NCI-H446 treated with DMSO at 0.1 percent for 48 hours (cell line): ENCODE results near the gene CCM2.

ENCODE experiments used
- DNase-seq: peaks from one replicate; lab custom pipeline; 2025; lab: John Stamatoyannopoulos, UW

Gene CCM2

GRCh38 chr7:45123913-45124710 is 124.1 kb downstream of the CCM2 start:
- no peak for DNase-seq

GRCh38 chr7:45125193-45125904 is 125.3 kb downstream of the CCM2 start:
- DNase-seq: no peak
